ENCODE results near the gene PLLP.

GRCh38 chr16:57244767-57245471 is 39.6 kb downstream of the PLLP start, which contains the start of gene ARL2BP:
- TF ChIP-seq, protein P1, sequence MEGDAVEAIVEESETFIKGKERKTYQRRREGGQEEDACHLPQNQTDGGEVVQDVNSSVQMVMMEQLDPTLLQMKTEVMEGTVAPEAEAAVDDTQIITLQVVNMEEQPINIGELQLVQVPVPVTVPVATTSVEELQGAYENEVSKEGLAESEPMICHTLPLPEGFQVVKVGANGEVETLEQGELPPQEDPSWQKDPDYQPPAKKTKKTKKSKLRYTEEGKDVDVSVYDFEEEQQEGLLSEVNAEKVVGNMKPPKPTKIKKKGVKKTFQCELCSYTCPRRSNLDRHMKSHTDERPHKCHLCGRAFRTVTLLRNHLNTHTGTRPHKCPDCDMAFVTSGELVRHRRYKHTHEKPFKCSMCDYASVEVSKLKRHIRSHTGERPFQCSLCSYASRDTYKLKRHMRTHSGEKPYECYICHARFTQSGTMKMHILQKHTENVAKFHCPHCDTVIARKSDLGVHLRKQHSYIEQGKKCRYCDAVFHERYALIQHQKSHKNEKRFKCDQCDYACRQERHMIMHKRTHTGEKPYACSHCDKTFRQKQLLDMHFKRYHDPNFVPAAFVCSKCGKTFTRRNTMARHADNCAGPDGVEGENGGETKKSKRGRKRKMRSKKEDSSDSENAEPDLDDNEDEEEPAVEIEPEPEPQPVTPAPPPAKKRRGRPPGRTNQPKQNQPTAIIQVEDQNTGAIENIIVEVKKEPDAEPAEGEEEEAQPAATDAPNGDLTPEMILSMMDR (IDR thresholded peaks at IDR 0.05), result no peak
- no peak for TF ChIP-seq EZH2 (IDR thresholded peaks at IDR 0.05; ENCODE audit: borderline replicate concordance, insufficient read depth, low read depth, low read length, poor library complexity, severe bottlenecking)
